ENCODE results near the gene OR2B6. TPM values are rescaled to one million over a fixed set of nuclear protein-coding genes. Genes with fewer than 3 reads are reported as not detected.
"Not testable (repeated sequence)": the region's sequence is repeated elsewhere in the genome, so short reads cannot be mapped to it uniquely, and the experiment has no call there.

Gene OR2B6
- total RNA-seq = not detected in 2 replicates

DNA sequence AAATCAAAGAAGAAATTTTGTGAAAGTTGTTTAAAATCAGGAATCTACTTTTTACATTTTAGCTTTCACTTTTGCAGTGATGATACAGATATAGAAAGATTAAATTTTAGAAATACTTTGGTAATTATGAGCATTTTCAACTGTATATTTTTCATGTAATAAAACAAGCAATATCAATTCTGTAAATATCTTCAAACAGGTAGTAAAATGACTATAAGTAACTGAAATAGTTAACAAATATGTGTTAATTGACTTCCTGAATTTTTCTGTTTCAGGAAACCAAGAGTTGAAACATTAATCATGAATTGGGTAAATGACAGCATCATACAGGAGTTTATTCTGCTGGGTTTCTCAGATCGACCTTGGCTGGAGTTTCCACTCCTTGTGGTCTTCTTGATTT, at the start of gene OR2B6:
Gene OR2B6 (plus strand): TSS at position 301 of the 400 bp plus-strand sequence. CDS start 0 bp downstream, at position 301.
- H3K4me3 Mint-ChIP-seq (ENCODE audit: low read depth) = no peak within 1 kb of the TSS
- H3K36me3 Mint-ChIP-seq (ENCODE audit: low read depth) = no peaks in the 10 kb centered on the region
- no peak for DNase-seq (ENCODE audit: low spot score)
- H3K27ac Mint-ChIP-seq = no peak within 1 kb of the TSS
- no peaks in the 10 kb centered on the region for H3K4me1 Mint-ChIP-seq (ENCODE audit: low read depth)
- H3K27me3 Mint-ChIP-seq (ENCODE audit: low read depth) = peaks cover 19% of the 10 kb centered on the region
- intact Hi-C loops (cut with micrococcal nuclease) = no loop called here
- H3K9me3 Mint-ChIP-seq = no peaks in the 10 kb centered on the region

- Mint-ChIP-seq H3K4me3 (ENCODE audit: low read depth) (no peak overlapping the region), H3K27me3 (ENCODE audit: low read depth) (peaks cover 25% of the 10 kb centered on the region), H3K9me3 (no peaks in the 10 kb centered on the region), H3K27ac (no peak overlapping the region), H3K4me1 (ENCODE audit: low read depth) (peaks cover 12% of the 10 kb centered on the region), H3K36me3 (ENCODE audit: low read depth) (no peaks in the 10 kb centered on the region)
- no peak for DNase-seq (ENCODE audit: low spot score)
- intact Hi-C loops (cut with micrococcal nuclease) = loop anchor here (10.0 kb wide), 2 partner anchors 303 to 1077 kb away; no protein-coding TSS in a partner anchor
Observed at GRCh38 chr6:27908017-27908416, 49.0 kb upstream of the OR2B6 start.

DNA sequence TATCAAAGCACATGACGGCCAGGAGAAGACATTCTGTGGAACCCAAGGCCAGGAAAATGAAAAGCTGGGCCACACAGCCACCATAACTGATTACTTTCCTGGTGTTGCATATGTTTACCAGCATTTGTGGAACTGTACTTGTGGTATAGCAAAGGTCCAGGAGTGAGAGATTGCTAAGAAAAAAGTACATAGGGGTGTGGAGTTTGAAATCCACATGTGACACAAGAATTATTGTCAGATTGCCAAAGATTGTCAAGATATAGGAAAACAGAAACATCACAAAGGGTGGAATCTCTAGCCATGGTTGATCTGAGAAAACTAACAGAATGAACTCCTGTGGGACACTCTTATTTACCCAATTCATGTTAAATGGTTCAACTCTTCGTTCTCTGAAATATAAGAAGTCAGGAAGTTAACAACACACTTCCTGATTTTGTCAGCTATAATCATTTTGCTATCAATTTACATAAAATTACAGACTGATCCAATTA, 45.0 kb upstream of the OR2B6 start, which contains the start of gene OR2B2:
Gene OR2B2 (minus strand): TSS at position 441 of the 491 bp plus-strand sequence. CDS start 77 bp downstream, at position 364.
- Mint-ChIP-seq H3K36me3 (ENCODE audit: low read depth) (no peaks in the 10 kb centered on the region), H3K9me3 (no peaks in the 10 kb centered on the region), H3K27me3 (ENCODE audit: low read depth) (peaks cover 22% of the 10 kb centered on the region), H3K4me1 (ENCODE audit: low read depth) (peaks cover 8% of the 10 kb centered on the region), H3K4me3 (ENCODE audit: low read depth) (no peak within 1 kb of the TSS), H3K27ac (no peak within 1 kb of the TSS)
- DNase-seq (ENCODE audit: low spot score) = no peak
- intact Hi-C loops (cut with micrococcal nuclease) = no loop called here

DNA sequence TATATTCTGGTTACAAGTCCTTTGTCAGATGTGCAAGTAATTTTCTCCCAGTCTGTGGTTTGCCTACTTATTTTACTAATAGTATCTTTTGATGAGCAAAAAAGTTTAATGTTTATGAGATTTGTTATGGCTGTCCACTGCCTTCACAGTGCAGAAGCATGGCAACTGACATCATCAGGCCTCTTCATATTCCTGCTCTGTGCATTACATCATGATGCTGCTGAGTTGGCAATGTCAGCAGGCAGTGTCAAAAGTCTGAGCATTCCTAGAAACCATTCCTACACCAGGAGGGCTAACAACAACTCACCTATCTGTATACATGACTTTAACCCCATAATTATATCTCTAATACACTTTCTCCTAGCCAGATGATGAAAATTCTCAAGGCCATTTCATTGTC, 34.1 kb upstream of the OR2B6 start:
- intact Hi-C loops (cut with micrococcal nuclease) = no loop called here
- no peak overlapping the region for H3K27ac Mint-ChIP-seq
- DNase-seq (ENCODE audit: low spot score) = no peak
- no peaks in the 10 kb centered on the region for H3K36me3 Mint-ChIP-seq (ENCODE audit: low read depth)
- no peaks in the 10 kb centered on the region for H3K9me3 Mint-ChIP-seq
- no peaks in the 10 kb centered on the region for H3K4me1 Mint-ChIP-seq (ENCODE audit: low read depth)
- H3K27me3 Mint-ChIP-seq (ENCODE audit: low read depth) = peaks cover 25% of the 10 kb centered on the region
- H3K4me3 Mint-ChIP-seq (ENCODE audit: low read depth) = no peak overlapping the region

DNA sequence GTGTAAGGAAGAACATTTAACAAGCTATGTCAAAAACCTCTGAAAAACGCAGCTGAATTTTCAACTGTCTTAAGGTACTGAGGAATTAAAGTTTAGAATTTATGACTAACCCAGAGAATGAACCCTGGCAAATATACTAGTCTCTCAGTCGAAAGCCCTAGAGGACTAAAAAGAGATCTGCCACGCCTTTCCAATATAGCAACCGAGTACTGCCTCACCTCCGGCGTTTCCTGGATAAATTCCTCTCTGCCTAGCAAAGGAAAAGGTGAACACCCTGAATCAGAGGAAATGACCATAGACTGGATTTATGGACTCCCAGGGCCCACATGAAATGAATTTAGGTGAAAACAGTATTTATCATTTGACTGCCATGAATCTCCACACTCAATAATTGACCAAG, 32.9 kb upstream of the OR2B6 start:
- no peak overlapping the region for H3K4me3 Mint-ChIP-seq (ENCODE audit: low read depth)
- H3K4me1 Mint-ChIP-seq (ENCODE audit: low read depth) = no peaks in the 10 kb centered on the region
- no peak for DNase-seq (ENCODE audit: low spot score)
- intact Hi-C loops (cut with micrococcal nuclease) = no loop called here
- H3K9me3 Mint-ChIP-seq = no peaks in the 10 kb centered on the region
- H3K36me3 Mint-ChIP-seq (ENCODE audit: low read depth) = no peaks in the 10 kb centered on the region
- H3K27me3 Mint-ChIP-seq (ENCODE audit: low read depth) = peaks cover 23% of the 10 kb centered on the region
- H3K27ac Mint-ChIP-seq = no peak overlapping the region

GRCh38 chr6:27928041-27928440, 29.0 kb upstream of the OR2B6 start:
- DNase-seq (ENCODE audit: low spot score); intact Hi-C loops (cut with micrococcal nuclease); H3K9me3 Mint-ChIP-seq; H3K36me3 Mint-ChIP-seq (ENCODE audit: low read depth); H3K4me3 Mint-ChIP-seq (ENCODE audit: low read depth); H3K4me1 Mint-ChIP-seq (ENCODE audit: low read depth); H3K27ac Mint-ChIP-seq: not testable (repeated sequence)
- H3K27me3 Mint-ChIP-seq (ENCODE audit: low read depth) = peaks cover 20% of the 10 kb centered on the region

GRCh38 chr6:27929930-27930329, 27.1 kb upstream of the OR2B6 start:
- H3K9me3 Mint-ChIP-seq; DNase-seq (ENCODE audit: low spot score); H3K4me1 Mint-ChIP-seq (ENCODE audit: low read depth); H3K27ac Mint-ChIP-seq; intact Hi-C loops (cut with micrococcal nuclease); H3K4me3 Mint-ChIP-seq (ENCODE audit: low read depth); H3K36me3 Mint-ChIP-seq (ENCODE audit: low read depth): not testable (repeated sequence)
- H3K27me3 Mint-ChIP-seq (ENCODE audit: low read depth) = peaks cover 16% of the 10 kb centered on the region

GRCh38 chr6:27931209-27931608, 25.8 kb upstream of the OR2B6 start:
- intact Hi-C loops (cut with micrococcal nuclease) = no loop called here
- no peaks in the 10 kb centered on the region for H3K9me3 Mint-ChIP-seq

DNA sequence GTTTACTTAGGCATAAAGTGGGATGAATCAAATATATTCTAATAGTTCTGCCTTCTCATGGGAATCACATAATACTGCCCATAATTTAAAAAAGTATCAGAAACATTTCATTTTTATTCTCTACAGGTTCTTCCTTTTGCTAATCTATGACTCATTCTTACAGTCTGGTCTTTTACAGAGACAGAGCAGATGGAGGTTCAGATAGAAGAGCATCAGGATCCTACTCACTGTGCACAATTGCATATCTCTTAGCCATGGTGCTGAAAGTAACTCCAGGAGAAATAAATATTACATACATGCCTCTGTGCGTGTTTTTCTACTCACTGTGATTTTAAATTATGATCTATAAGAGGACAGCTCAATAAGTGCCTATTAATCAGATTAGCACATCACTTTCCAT, 16.3 kb upstream of the OR2B6 start:
- Mint-ChIP-seq H3K4me3 (ENCODE audit: low read depth) (no peak overlapping the region), H3K4me1 (ENCODE audit: low read depth) (no peaks in the 10 kb centered on the region), H3K27ac (no peak overlapping the region), H3K36me3 (ENCODE audit: low read depth) (no peaks in the 10 kb centered on the region), H3K9me3 (no peaks in the 10 kb centered on the region), H3K27me3 (ENCODE audit: low read depth) (peaks cover 27% of the 10 kb centered on the region)
- DNase-seq (ENCODE audit: low spot score) = no peak
- intact Hi-C loops (cut with micrococcal nuclease) = no loop called here

More at GRCh38 chr6:27931209-27931608, 25.8 kb upstream of the OR2B6 start:
- Mint-ChIP-seq H3K27me3 (ENCODE audit: low read depth) (peaks cover 14% of the 10 kb centered on the region), H3K4me3 (ENCODE audit: low read depth) (no peak overlapping the region), H3K27ac (no peak overlapping the region), H3K4me1 (ENCODE audit: low read depth) (no peaks in the 10 kb centered on the region), H3K36me3 (ENCODE audit: low read depth) (no peaks in the 10 kb centered on the region)
- no peak for DNase-seq (ENCODE audit: low spot score)

GRCh38 chr6:27943072-27943471, 14.0 kb upstream of the OR2B6 start:
- H3K27ac Mint-ChIP-seq; DNase-seq (ENCODE audit: low spot score); intact Hi-C loops (cut with micrococcal nuclease); H3K9me3 Mint-ChIP-seq; H3K4me3 Mint-ChIP-seq (ENCODE audit: low read depth); H3K4me1 Mint-ChIP-seq (ENCODE audit: low read depth); H3K36me3 Mint-ChIP-seq (ENCODE audit: low read depth): not testable (repeated sequence)
- peaks cover 27% of the 10 kb centered on the region for H3K27me3 Mint-ChIP-seq (ENCODE audit: low read depth)

GRCh38 chr6:27948237-27948636, 8.8 kb upstream of the OR2B6 start:
- Mint-ChIP-seq H3K9me3 (no peaks in the 10 kb centered on the region), H3K36me3 (ENCODE audit: low read depth) (no peaks in the 10 kb centered on the region), H3K27ac (no peak overlapping the region), H3K27me3 (ENCODE audit: low read depth) (peaks cover 17% of the 10 kb centered on the region), H3K4me3 (ENCODE audit: low read depth) (no peak overlapping the region), H3K4me1 (ENCODE audit: low read depth) (no peaks in the 10 kb centered on the region)
- intact Hi-C loops (cut with micrococcal nuclease) = no loop called here
- DNase-seq (ENCODE audit: low spot score) = no peak

- DNase-seq (ENCODE audit: low spot score) = no peak
- H3K36me3 Mint-ChIP-seq (ENCODE audit: low read depth) = no peaks in the 10 kb centered on the region
- no peak overlapping the region for H3K4me3 Mint-ChIP-seq (ENCODE audit: low read depth)
- no peaks in the 10 kb centered on the region for H3K9me3 Mint-ChIP-seq
- intact Hi-C loops (cut with micrococcal nuclease) = no loop called here
- H3K27me3 Mint-ChIP-seq (ENCODE audit: low read depth) = peaks cover 22% of the 10 kb centered on the region
- H3K27ac Mint-ChIP-seq = no peak overlapping the region
- H3K4me1 Mint-ChIP-seq (ENCODE audit: low read depth) = no peaks in the 10 kb centered on the region
Observed at GRCh38 chr6:27951040-27951439, 6.0 kb upstream of the OR2B6 start.

DNA sequence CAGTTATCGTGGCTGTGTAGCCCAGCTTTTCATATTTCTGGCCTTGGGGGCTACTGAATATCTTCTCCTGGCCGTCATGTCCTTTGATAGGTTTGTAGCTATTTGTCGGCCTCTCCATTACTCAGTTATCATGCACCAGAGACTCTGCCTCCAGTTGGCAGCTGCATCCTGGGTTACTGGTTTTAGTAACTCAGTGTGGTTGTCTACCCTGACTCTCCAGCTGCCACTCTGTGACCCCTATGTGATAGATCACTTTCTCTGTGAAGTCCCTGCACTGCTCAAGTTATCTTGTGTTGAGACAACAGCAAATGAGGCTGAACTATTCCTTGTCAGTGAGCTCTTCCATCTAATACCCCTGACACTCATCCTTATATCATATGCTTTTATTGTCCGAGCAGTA, 475 bp downstream of the OR2B6 start:
- Mint-ChIP-seq H3K4me3 (ENCODE audit: low read depth) (no peak overlapping the region), H3K27me3 (ENCODE audit: low read depth) (peaks cover 18% of the 10 kb centered on the region), H3K27ac (no peak overlapping the region), H3K9me3 (no peaks in the 10 kb centered on the region), H3K36me3 (ENCODE audit: low read depth) (no peaks in the 10 kb centered on the region), H3K4me1 (ENCODE audit: low read depth) (no peaks in the 10 kb centered on the region)
- DNase-seq (ENCODE audit: low spot score) = no peak
- intact Hi-C loops (cut with micrococcal nuclease) = no loop called here

- Mint-ChIP-seq H3K27ac (no peak overlapping the region), H3K36me3 (ENCODE audit: low read depth) (no peaks in the 10 kb centered on the region), H3K9me3 (no peaks in the 10 kb centered on the region), H3K27me3 (ENCODE audit: low read depth) (peaks cover 9% of the 10 kb centered on the region), H3K4me3 (ENCODE audit: low read depth) (no peak overlapping the region), H3K4me1 (ENCODE audit: low read depth) (no peaks in the 10 kb centered on the region)
- no peak for DNase-seq (ENCODE audit: low spot score)
- intact Hi-C loops (cut with micrococcal nuclease) = no loop called here
Observed at GRCh38 chr6:27962506-27962905, 5.5 kb downstream of the OR2B6 start.
